ENCODE measurements around the gene PTGFR.

The PTGFR gene, protein sequence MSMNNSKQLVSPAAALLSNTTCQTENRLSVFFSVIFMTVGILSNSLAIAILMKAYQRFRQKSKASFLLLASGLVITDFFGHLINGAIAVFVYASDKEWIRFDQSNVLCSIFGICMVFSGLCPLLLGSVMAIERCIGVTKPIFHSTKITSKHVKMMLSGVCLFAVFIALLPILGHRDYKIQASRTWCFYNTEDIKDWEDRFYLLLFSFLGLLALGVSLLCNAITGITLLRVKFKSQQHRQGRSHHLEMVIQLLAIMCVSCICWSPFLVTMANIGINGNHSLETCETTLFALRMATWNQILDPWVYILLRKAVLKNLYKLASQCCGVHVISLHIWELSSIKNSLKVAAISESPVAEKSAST

DNA sequence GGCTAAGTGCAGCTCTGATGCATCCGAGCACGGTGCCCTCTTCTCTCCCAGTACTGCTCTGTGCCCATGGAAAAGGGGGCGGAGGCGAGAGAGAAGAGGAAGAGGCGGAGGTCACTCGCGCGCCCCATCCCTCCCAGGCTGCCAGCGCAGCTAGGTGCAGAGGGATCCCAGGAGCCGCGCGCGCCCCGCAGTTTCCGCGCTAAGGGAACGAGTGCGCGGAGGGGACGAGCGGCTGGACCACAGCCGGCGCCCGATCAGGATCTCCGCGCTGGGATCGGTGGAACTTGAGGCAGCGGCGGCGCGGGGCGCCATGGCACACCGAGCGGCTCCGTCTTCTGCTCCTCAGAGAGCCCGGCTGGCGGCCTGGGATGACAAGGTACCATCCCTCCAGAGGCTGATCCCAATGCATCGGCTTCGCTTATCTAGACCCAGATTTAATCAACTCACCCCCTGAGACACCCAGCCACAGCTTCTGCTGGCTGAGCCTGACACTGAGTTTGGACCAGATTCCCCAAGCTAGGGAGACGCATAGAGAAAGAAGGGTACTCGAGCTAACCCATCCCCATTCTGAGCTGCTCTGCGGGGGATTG, at the start of gene PTGFR:
Gene PTGFR, plus strand, starts transcription at position 114 of the 590 bp plus-strand sequence. CDS start 1,770 bp downstream, outside the sequence.
- DNase-seq, result no peak

DNA sequence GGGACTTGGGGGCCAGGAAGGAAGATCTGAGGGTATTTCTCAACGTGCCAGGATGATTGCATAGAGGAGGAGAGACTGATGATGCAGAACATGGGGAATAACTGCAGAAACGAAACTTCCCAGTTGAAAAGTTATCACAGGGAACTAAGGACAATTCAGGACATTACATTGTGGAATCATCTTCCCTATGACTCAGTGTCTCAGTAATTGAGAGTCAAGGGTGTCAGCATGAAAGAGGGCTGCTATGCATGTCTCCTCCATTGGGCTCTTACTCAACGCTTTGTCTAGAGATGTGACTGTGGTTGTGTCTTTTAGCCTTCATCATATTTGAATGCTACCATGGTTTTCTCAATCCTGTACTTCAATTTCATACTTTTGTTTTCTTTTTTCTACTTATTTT, 48.9 kb upstream of the PTGFR start:
- no peak for DNase-seq

DNA sequence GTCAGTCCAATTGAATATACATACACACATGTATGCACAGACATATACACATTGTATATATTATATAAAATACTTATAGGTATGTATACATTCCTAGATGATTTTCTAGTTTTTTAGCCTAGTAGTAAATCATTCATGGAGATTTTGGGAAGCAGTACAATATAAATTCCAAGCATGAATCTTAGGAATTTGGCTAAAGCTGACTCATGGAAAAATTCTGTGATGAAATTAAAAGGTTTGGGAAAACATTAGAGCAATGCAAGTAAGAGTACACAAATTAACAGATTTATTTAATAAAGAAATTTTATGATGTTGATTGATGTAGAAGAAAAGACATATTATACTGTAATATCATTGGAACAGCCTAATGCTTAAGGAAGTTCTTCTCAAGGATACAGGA, 43.7 kb upstream of the PTGFR start:
- DNase-seq, result no peak

DNA sequence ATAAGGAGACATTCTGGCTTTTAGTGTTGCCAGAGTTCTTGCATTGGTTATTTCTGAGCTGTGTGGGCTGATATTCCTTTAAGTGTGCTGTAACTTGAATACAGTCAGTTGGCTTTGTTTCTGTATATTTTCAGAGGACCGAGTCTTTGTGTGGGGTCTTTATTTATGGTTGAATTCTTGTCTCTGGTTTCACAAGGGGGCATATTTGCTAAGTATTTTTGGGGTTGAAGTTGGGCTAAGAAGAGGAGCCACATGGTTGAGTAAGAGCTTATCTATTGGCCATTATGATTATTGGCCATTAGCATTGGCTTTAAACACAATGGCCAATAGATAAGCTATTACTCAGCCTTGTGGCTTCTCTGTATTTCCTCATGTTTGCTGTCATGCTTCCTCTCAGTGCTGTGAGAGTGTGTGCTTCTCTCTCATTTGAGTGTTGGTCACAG, 26.3 kb upstream of the PTGFR start:
- DNase-seq, result no peak

DNA sequence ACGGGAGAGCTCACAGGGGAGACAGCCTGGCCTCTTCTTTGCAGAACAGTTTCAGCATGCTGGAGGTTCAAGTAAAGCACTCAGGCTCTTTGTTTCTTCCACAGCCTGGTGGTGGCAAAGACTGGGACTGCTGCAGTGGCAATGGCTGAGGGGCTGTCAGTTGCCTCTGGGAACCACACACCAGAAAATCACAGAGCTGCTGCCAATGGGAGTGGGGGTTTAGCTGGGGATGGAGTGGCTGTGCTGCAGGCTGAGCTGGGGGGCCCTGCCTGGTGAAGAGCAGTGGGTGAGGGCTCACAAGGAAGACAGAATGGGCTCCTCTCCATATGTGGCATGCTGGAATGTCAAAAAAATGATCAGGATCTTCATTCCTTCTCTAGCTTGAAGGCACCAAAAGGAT, 25.6 kb upstream of the PTGFR start:
- DNase-seq, result no peak

DNA sequence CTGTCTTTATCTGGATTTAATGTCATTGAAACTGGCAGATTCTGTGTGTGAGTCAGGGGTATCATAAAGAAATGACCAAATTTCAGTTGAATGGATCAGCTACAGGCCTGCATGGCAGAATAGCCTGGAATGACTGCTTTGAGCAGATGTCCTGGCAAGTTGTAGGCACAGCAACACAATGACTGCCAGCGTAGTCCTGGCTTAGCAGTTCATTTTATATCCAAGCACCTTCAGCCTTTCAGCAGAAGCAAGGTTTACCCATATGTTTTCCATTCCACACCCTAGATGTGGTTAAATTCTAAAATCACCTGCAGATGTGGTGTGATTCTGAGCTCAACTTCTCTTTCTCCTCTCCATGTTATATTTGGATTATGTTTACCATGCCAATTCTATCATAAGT, 22.3 kb upstream of the PTGFR start:
- no peak for DNase-seq

DNA sequence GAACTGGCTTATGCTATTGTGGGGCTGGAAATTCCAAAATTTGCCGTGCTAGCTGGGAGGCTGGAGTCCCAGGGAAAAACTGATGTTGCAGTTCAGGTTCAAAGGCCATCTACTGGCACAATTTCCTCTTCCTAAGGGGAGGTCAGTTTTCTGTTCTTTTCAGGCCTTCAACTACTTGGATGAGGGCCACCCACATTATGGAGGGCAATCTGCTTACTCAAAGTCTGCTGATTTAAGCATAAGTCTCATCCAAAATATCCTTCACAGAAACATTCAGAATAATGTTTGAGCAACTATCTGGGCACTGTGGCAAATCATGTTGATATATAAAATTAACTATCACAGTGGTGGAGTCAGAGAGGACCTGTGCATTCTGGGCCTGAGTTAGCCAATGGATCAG, 21.2 kb upstream of the PTGFR start:
- DNase-seq, result no peak

DNA sequence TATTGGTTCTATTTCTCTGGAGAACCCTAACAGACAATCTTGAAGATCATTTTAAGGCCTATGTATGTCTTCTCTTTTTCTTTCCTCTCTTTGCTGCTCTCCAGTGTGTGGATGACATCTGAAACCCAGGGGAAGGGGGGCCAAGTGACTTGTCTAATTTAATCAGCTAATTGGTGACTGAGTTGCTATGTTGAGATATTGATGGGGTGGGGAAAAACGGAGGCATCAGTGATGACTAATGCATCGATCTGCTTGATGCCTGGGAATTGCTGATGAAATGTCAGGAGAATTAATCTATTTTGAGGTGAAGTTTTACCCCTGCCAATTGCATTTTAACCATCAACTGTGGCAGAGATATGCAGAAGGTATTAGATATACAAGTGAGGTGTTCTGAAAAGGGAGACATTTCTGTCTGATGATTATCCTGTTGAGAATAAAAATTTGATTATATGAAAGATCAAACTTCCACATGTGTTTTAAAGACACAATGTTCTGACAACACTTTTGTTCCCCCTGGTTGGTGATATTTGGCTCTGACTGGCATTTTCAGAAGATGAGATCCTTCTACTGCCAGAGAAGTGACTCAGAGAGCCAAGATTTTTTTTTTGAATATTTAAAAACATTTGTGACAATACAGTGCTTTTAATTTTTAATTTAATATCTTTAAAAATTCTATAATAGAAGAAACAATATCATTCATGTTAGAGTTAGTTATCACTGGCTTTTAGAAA, 18.7 kb upstream of the PTGFR start:
- DNase-seq, result no peak

DNA sequence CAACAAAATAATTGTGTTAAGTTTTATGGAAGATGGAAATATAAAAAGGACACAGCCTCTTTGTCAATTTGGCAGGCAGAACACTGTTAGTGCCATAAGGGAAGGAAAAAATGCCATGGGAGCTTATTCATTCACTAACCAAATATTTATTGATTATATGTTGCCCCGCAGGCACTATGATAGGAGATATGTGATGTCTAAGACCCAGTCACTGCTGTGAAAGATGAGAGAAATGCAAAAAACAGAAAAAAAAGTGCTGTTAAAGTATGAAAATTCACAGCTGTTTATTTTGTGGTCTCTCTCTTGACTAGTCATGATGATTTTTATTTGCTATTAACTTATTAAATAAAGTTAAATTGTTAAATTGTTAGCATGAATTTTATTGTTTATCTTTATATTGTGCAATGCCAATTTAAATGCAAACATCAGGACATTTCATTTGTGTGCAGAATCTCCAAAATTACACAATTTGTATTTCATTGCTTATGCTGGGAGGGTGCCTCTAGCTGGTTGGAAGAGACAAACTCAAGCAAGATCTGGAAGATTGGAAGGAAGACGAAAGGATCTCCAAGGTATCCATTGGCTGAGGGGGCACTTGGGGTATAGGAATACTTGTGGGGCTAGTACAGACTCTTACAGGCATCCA, 17.8 kb upstream of the PTGFR start:
- no peak for DNase-seq

DNA sequence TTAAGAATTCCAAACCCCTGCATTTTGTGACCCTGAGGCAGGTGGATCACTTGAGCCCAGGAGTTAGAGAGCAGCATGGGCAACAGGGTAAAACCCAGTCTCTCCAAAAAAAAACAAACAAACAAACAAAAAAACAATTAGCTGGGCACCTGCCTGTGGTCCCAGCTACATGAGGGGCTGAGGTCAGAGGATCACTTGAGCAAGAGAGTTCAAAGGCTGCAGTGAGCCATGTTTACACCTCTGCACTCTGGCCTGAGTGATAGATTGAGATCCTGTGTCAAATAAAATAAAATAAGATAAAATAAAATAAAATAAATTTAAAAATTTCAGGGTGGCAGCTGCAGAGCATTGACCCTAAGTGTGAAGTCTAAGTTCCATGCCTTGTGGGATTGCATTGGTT, 16.7 kb upstream of the PTGFR start:
- DNase-seq, result no peak

DNA sequence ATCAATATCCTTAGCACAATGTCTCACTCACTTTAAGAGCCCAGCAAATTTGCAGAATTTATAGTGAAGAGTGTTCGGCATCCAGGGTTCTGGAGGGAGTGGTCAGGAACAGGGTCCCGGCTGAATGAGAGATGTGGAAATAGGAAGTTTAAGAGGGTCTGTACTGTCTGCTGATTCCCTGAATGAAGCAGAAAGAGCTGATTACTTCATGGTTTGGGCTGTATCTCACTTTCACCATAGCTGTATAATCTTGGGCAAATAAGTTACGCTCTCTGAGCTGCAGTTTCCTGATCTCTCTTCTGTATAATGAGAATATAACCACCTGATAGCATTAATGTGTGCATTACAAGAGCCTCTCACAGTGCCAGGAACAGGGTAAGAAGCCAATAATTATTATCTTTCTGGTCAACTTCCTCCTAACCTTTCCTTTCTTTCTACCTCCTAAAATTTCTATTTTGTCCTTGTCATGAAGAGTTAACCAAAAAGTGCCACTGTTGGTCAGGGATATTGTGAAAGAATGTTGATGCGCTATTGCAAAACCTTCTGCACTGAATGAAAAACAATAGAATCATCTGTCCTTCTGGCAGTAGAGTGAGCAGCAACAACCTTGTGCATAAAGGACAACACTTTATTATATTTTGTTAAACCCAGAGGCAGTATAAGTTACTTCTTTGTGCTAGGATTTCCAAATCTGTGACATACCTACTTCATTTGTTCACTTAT, 14.7 kb upstream of the PTGFR start:
- no peak for DNase-seq

DNA sequence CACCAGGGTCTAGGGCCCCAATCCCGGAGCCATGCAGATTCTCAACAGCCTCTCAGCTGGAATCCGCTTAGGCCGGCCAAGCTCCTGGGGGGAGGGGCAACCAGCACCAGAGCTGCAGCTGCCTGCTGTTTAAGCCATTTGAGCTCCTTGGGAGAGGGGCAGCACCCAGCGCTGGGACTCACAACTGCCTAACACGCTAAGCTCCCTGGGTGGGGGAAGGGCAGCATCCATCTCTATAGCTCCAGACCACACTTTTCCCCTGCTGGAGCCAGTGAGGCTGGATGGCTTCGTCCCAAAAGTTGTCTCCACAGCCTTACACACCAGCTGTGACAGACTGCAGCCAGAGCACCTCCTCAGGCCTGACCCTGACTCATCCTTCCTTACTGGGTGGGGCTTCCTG, 6.9 kb upstream of the PTGFR start:
- DNase-seq, result no peak

DNA sequence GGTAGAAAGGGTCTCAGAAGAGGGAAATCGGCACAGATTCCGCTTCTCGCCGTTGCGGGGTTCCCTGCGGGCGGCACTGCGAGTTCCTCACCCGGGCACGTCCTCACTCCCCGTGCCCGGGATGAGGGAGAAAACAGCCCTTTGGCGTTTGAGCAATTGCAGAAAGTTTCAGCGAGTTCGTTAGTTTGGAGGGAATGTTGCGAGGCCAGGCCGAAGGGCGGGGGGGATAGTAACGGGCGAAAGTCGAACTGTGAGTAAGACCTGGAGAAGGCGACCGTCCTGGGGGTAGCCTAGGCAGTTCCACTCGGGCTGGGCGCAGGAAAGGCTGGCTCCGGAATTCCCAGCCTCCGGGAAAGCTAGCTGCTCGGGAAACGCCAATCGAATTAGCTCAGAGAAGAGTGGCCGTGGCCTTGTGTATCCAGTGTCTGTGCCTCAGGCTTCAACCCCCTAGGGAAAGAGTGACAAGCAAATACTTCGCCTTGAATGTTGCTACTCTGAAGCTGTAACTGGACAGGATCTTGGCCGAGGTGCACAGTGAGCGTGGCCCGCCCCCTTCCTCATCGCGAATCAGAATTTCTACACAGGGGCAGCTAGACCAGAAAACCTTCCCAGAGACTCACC, 787 bp downstream of the PTGFR start:
- DNase-seq, result no peak

DNA sequence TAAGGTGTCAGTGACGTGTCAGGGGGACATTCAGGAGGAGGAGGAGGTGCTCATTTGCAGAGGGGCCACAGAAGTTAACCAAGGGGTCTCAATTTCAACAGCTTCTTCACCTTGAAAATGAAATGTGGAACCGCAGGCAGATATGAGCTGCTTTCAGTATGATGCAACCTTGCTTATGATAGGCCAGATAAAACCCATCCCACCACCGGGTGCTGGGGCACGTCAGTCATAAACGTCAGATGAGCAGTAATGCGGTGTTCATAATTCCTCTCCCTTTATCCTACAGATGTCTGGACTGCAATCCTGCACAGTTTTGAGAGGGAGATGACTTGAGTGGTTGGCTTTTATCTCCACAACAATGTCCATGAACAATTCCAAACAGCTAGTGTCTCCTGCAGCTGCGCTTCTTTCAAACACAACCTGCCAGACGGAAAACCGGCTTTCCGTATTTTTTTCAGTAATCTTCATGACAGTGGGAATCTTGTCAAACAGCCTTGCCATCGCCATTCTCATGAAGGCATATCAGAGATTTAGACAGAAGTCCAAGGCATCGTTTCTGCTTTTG, 1.7 kb downstream of the PTGFR start:
- DNase-seq, result no peak

DNA sequence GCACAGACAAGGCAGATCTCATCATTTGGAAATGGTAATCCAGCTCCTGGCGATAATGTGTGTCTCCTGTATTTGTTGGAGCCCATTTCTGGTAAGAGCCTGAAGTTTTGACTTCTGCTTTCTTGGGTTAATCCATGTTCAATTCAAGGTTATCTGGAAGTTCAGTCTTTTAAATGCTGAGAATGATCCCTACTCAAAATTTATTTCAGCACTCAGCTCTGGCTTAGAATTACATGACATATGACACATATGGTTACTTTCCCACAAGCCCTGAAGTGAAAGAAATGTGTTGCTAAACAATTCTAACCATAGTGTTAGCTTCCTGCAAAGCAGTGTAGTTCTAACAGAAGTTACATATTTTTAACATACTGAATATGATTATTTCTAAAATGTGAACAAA, 2.7 kb downstream of the PTGFR start:
- no peak for DNase-seq

DNA sequence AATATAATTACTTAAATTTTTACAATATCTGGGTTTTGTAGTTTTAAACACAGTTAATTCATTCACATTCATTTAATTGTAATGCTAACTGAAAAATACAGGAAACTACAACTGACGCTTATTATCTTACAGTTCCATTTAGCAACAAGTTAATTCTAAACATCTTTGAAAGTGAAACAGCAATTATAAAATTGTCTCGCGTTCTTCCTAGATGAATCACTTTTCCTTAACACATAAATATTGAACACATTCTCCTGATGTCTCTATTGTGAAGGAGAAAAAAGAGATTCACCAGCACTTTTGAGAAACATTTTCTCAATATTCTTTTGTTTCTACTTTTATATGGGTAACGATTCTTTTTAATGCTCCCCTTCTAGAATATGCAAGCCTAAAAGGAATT, 6.4 kb downstream of the PTGFR start:
- no peak for DNase-seq

DNA sequence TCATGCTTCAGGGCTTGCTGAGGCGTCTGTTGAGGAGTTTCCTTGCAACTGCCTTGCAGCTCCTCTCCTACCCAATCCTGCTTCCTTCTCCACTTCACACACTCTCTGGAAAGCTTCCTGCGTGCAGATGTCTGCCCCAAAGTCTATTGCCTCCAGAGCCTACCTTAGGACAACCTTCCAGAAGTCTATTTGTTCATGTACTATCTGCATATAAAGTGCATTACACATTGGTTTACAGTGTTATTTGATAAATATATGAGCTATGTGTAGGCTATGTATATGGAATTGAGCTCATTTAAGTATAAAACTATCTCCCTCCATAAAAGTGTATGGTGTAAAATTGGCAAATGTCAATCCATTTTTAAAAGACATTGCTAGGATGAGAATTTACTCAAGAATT, 9.8 kb downstream of the PTGFR start:
- DNase-seq, result no peak

DNA sequence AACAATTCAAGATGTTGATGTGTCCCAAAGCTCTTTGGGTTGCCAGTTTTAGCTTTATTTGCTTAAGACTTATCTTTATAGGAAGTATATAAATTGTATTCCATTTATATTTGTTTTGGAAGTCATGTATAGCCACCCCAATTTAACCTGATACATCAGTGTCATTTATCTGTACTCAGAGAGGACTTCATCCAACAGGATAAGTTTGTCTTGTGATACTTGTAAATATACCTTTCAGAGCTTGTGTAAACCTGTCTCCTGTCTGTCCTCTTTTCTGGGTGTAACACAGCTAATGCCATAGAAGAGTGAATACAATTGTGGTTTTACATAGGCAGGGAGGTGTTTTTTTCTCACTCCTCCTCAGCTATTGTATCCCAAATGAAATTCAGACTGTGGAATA, 10.4 kb downstream of the PTGFR start:
- DNase-seq, result no peak

DNA sequence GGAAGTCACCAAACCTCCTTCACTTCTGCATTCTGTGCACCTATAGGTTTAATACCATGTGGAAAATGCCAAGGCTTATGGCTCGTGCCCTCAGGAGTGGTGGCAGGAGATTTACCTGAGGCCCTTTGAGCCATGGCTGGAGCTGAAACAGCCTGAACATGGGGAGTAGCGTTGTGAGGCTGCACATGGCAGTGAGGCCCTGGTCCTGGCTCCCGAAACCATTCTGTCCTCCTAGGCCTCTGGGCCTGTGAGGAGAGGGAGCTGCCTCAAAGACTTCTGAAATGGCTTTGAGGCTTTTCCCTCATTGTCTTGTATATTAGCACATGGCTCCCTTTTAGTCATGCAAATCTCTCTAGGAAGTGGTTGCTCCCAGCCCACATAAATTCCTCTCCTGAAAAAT, 20.6 kb downstream of the PTGFR start:
- DNase-seq, result no peak

DNA sequence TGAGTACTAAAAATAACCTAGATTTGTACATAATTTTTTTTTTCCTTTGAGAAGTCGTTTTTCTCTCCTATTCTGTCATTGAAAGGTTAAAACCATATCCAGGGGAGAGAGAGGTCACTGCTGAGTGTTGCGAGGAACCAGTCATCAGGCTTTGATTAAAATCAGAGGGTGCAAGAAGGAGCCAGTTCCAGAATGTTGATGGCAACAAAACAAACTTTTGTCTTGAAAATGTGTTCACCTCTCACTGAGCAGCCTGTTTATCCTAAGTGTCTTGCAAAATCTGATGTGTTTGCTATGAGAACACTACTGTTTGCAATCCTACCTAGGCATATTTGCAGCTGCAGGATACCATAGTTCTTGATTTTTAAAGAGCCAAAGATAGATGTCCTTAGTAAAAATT, 25.9 kb downstream of the PTGFR start:
- DNase-seq, result no peak

DNA sequence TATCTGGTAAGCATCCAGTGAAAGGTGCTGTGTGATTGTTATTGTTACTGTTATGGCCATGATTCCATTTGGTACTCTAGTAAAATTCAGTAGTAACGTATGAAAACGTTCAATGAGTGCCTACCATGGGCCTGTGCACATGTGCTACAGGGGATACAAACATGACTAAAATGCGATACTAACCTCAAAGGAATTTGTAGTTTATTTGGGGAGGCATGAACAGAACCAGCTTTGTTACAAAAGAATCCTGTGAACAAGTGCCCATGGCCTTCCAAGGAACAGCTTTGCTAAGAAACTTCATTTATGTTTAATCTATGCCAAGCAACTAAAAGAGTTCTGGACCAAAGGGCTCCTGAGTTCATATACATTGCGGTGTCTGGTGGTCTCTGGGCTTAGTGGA, 28.7 kb downstream of the PTGFR start:
- no peak for DNase-seq

DNA sequence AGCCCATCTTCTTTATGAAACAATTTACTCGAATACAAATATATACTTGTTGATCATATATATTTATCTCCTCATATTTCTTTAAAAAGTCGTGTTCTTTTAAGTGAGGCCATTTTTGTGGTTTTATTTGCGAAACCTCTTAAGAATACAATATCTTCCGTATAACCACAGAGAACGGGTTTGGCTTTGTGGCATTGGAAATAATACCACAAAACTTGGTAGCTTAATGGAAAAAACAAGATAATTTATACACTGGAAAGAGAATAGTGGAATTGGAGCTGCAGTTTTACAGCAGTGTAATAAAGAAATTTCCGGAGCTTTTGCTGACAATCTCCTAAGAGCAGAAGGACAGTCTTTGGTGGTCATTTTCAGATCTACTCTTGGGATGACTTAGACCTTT, 29.4 kb downstream of the PTGFR start:
- DNase-seq, result no peak
